ENCODE measurements around the gene FOSL2.

The FOSL2 gene

DNA sequence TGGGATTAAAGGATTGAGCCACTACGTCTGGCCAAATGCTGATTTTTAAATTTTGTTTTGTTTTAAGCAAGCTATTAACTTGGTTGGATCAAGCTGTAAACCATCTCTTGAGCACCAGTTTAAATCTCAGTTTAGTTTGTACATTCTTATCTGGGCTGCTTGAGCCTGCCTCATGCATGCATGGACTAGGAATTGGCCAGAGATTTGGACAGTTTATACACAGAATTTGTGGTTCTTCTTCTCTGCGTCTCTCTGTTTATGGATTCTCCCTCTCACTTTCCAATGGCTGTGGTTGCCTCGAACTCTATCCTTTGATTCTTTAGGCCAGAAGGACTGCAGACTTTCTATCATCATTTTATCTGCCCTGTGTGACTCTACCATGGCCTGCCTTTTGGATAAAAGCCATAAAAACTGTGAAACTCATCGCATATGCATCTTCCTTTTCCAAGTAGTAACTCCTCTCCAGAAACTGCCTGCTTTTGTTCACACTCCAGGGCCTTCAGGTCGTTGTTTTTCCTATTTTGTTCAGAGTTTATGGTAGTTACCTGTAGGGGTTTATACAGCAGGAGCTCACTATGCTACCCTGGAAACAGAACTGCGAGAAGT is 70.7 kb downstream of the FOSL2 start:
- ChIA-PET POLR2A (no interaction called here), CTCF (interaction anchor here (0.6 to 1.2 kb wide), 3 partner anchors 8 to 98 kb away, joined by 3 to 8 read pairs (median 4); no protein-coding TSS in a partner anchor)
- H3K36me3 ChIP-seq (ENCODE audit: control insufficient read depth in 2 of 2, insufficient read depth in 1 of 2, low read length in 2 of 2): no peaks in the 10 kb centered on the region
- no peak overlapping the region for H3K27ac ChIP-seq (ENCODE audit: extremely low read depth, low read depth, low read length)
- TF ChIP-seq ZNF366 (tag by site-specific recombination; conservative IDR thresholded peaks at IDR 0.05) (no peak), ZNF571 (tag by site-specific recombination; IDR thresholded peaks at IDR 0.05) (no peak), ZNF600 (tag by site-specific recombination; IDR thresholded peaks at IDR 0.05) (no peak), ZNF202 (tag by site-specific recombination; IDR thresholded peaks at IDR 0.05; ENCODE audit: borderline replicate concordance) (no peak), YY2 (tag by site-specific recombination; IDR thresholded peaks at IDR 0.05) (no peak)
- H3K9me3 ChIP-seq (ENCODE audit: control insufficient read depth, insufficient read depth, low read depth, low read length): no peaks in the 10 kb centered on the region
- no peak overlapping the region for H3K4me3 ChIP-seq (ENCODE audit: low read depth, low read length)
- no peaks in the 10 kb centered on the region for H3K4me1 ChIP-seq (ENCODE audit: control insufficient read depth, insufficient read depth, low read length)

DNA sequence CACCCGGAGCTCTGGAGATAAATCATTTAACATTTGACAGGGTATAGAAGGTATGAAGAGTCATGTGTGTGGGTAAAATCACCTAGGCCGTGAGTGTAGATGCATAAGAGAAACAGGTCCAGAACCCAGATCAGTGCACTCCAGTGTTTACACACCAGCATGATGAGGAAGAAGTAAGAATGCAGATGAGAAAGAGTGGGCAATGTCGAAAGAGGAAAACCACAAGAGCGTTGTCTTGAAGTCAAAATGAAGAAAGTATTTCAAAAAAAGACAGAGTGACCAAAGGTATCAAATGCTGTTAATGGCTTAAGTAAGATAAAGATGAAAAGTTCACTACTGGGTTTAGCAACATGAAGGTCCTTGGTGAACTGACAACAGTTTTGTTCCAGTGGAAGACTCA is 71.2 kb downstream of the FOSL2 start:
- Histone ChIP-seq H3K9me3 (ENCODE audit: control insufficient read depth, insufficient read depth, low read depth, low read length) (no peaks in the 10 kb centered on the region), H3K4me1 (ENCODE audit: control insufficient read depth, insufficient read depth, low read length) (no peaks in the 10 kb centered on the region), H3K36me3 (ENCODE audit: control insufficient read depth in 2 of 2, insufficient read depth in 1 of 2, low read length in 2 of 2) (no peaks in the 10 kb centered on the region), H3K4me3 (ENCODE audit: low read depth, low read length) (no peak overlapping the region), H3K27ac (ENCODE audit: extremely low read depth, low read depth, low read length) (no peak overlapping the region)
- CTCF ChIA-PET: interaction anchor here (0.6 to 1.2 kb wide), 5 partner anchors 9 to 617 kb away, joined by 3 to 8 read pairs (median 3); no protein-coding TSS in a partner anchor
- TF ChIP-seq SP7 (tag by site-specific recombination; IDR thresholded peaks at IDR 0.05) (no peak), SP3 (tag by site-specific recombination; IDR thresholded peaks at IDR 0.05) (no peak), WT1 (tag by site-specific recombination; IDR thresholded peaks at IDR 0.05) (no peak), GLIS2 (tag by site-specific recombination; IDR thresholded peaks at IDR 0.05) (no peak), ZNF292 (tag by site-specific recombination; IDR thresholded peaks at IDR 0.05; ENCODE audit: borderline replicate concordance, low read depth) (no peak), ZNF585B (tag by site-specific recombination; IDR thresholded peaks at IDR 0.05) (no peak), SP2 (tag by site-specific recombination; IDR thresholded peaks at IDR 0.05) (no peak), YY2 (tag by site-specific recombination; IDR thresholded peaks at IDR 0.05) (no peak), ZNF121 (tag by site-specific recombination; IDR thresholded peaks at IDR 0.05) (no peak), ZNF571 (tag by site-specific recombination; IDR thresholded peaks at IDR 0.05) (no peak), TCF7L2 (IDR thresholded peaks at IDR 0.05; ENCODE audit: borderline replicate concordance, low read depth, low read length) (no peak), ZNF707 (tag by site-specific recombination; IDR thresholded peaks at IDR 0.05) (no peak)
- TF ChIP-seq, protein P1, sequence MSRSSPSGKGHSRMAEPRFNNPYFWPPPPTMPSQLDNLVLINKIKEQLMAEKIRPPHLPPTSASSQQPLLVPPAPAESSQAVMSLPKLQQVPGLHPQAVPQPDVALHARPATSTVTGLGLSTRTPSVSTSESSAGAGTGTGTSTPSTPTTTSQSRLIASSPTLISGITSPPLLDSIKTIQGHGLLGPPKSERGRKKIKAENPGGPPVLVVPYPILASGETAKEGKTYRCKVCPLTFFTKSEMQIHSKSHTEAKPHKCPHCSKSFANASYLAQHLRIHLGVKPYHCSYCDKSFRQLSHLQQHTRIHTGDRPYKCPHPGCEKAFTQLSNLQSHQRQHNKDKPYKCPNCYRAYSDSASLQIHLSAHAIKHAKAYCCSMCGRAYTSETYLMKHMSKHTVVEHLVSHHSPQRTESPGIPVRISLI (tag by site-specific recombination; IDR thresholded peaks at IDR 0.05): no peak
- TF ChIP-seq, protein P2, sequence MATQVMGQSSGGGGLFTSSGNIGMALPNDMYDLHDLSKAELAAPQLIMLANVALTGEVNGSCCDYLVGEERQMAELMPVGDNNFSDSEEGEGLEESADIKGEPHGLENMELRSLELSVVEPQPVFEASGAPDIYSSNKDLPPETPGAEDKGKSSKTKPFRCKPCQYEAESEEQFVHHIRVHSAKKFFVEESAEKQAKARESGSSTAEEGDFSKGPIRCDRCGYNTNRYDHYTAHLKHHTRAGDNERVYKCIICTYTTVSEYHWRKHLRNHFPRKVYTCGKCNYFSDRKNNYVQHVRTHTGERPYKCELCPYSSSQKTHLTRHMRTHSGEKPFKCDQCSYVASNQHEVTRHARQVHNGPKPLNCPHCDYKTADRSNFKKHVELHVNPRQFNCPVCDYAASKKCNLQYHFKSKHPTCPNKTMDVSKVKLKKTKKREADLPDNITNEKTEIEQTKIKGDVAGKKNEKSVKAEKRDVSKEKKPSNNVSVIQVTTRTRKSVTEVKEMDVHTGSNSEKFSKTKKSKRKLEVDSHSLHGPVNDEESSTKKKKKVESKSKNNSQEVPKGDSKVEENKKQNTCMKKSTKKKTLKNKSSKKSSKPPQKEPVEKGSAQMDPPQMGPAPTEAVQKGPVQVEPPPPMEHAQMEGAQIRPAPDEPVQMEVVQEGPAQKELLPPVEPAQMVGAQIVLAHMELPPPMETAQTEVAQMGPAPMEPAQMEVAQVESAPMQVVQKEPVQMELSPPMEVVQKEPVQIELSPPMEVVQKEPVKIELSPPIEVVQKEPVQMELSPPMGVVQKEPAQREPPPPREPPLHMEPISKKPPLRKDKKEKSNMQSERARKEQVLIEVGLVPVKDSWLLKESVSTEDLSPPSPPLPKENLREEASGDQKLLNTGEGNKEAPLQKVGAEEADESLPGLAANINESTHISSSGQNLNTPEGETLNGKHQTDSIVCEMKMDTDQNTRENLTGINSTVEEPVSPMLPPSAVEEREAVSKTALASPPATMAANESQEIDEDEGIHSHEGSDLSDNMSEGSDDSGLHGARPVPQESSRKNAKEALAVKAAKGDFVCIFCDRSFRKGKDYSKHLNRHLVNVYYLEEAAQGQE (tag by site-specific recombination; IDR thresholded peaks at IDR 0.05): no peak
- TF ChIP-seq, protein P3, sequence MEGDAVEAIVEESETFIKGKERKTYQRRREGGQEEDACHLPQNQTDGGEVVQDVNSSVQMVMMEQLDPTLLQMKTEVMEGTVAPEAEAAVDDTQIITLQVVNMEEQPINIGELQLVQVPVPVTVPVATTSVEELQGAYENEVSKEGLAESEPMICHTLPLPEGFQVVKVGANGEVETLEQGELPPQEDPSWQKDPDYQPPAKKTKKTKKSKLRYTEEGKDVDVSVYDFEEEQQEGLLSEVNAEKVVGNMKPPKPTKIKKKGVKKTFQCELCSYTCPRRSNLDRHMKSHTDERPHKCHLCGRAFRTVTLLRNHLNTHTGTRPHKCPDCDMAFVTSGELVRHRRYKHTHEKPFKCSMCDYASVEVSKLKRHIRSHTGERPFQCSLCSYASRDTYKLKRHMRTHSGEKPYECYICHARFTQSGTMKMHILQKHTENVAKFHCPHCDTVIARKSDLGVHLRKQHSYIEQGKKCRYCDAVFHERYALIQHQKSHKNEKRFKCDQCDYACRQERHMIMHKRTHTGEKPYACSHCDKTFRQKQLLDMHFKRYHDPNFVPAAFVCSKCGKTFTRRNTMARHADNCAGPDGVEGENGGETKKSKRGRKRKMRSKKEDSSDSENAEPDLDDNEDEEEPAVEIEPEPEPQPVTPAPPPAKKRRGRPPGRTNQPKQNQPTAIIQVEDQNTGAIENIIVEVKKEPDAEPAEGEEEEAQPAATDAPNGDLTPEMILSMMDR (tag by site-specific recombination; IDR thresholded peaks at IDR 0.05): no peak
- TF ChIP-seq, protein P4, sequence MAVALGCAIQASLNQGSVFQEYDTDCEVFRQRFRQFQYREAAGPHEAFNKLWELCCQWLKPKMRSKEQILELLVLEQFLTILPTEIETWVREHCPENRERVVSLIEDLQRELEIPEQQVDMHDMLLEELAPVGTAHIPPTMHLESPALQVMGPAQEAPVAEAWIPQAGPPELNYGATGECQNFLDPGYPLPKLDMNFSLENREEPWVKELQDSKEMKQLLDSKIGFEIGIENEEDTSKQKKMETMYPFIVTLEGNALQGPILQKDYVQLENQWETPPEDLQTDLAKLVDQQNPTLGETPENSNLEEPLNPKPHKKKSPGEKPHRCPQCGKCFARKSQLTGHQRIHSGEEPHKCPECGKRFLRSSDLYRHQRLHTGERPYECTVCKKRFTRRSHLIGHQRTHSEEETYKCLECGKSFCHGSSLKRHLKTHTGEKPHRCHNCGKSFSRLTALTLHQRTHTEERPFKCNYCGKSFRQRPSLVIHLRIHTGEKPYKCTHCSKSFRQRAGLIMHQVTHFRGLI (tag by site-specific recombination; IDR thresholded peaks at IDR 0.05): no peak
- TF ChIP-seq, protein P5, sequence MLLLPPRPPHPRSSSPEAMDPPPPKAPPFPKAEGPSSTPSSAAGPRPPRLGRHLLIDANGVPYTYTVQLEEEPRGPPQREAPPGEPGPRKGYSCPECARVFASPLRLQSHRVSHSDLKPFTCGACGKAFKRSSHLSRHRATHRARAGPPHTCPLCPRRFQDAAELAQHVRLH (tag by site-specific recombination; IDR thresholded peaks at IDR 0.05): no peak
- TF ChIP-seq, protein P6, sequence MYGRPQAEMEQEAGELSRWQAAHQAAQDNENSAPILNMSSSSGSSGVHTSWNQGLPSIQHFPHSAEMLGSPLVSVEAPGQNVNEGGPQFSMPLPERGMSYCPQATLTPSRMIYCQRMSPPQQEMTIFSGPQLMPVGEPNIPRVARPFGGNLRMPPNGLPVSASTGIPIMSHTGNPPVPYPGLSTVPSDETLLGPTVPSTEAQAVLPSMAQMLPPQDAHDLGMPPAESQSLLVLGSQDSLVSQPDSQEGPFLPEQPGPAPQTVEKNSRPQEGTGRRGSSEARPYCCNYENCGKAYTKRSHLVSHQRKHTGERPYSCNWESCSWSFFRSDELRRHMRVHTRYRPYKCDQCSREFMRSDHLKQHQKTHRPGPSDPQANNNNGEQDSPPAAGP (tag by site-specific recombination; IDR thresholded peaks at IDR 0.05): no peak
- TF ChIP-seq, protein P7, sequence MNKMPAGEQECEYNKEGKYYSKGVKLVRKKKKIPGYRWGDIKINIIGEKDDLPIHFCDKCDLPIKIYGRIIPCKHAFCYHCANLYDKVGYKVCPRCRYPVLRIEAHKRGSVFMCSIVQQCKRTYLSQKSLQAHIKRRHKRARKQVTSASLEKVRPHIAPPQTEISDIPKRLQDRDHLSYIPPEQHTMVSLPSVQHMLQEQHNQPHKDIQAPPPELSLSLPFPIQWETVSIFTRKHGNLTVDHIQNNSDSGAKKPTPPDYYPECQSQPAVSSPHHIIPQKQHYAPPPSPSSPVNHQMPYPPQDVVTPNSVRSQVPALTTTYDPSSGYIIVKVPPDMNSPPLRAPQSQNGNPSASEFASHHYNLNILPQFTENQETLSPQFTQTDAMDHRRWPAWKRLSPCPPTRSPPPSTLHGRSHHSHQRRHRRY (tag by site-specific recombination; IDR thresholded peaks at IDR 0.05): no peak
- POLR2A ChIA-PET: no interaction called here

Measured in HEK293 (cell line).